ENCODE data around the gene NXPH4. TPM values are rescaled to one million over a fixed set of nuclear protein-coding genes. Genes with fewer than 3 reads are reported as not detected.

Gene NXPH4
- total RNA-seq, 1 donor from 2014 or later = 2.4 TPM

- no peak for DNase-seq (ENCODE audit: low read depth)
Observed at GRCh38 chr12:57202321-57202720, 14.3 kb upstream of the NXPH4 start.

GRCh38 chr12:57203201-57203600 lies 13.4 kb upstream of the NXPH4 start:
- DNase-seq (ENCODE audit: low read depth) = no peak

GRCh38 chr12:57203791-57204190 lies 12.8 kb upstream of the NXPH4 start:
- no peak for DNase-seq (ENCODE audit: low read depth)

- DNase-seq (ENCODE audit: low read depth) = no peak
Observed at GRCh38 chr12:57204454-57204853, 12.1 kb upstream of the NXPH4 start.

GRCh38 chr12:57205186-57205585 lies 11.4 kb upstream of the NXPH4 start:
- DNase-seq (ENCODE audit: low read depth) = no peak

GRCh38 chr12:57205931-57206330 lies 10.7 kb upstream of the NXPH4 start:
- DNase-seq (ENCODE audit: low read depth) = no peak

- DNase-seq (ENCODE audit: low read depth) = no peak
Observed at GRCh38 chr12:57207731-57208630, 8.6 kb upstream of the NXPH4 start.

- no peak for DNase-seq (ENCODE audit: low read depth)
Observed at GRCh38 chr12:57208631-57209282, 7.8 kb upstream of the NXPH4 start.

GRCh38 chr12:57209916-57210315 lies 6.7 kb upstream of the NXPH4 start:
- DNase-seq (ENCODE audit: low read depth) = no peak

- DNase-seq (ENCODE audit: low read depth) = no peak
Observed at GRCh38 chr12:57210461-57210860, 6.1 kb upstream of the NXPH4 start.

GRCh38 chr12:57210926-57211692 lies 5.5 kb upstream of the NXPH4 start:
- DNase-seq (ENCODE audit: low read depth) = no peak

GRCh38 chr12:57211791-57212700 lies 4.5 kb upstream of the NXPH4 start:
- DNase-seq (ENCODE audit: low read depth) = peak; percentile 47

- no peak for DNase-seq (ENCODE audit: low read depth)
Observed at GRCh38 chr12:57212701-57213057, 3.9 kb upstream of the NXPH4 start.

GRCh38 chr12:57213058-57213715 lies 3.4 kb upstream of the NXPH4 start:
- DNase-seq (ENCODE audit: low read depth) = peak; percentile 87

- no peak for DNase-seq (ENCODE audit: low read depth)
Observed at GRCh38 chr12:57213763-57214397, 2.7 kb upstream of the NXPH4 start.

GRCh38 chr12:57214398-57214781 lies 2.2 kb upstream of the NXPH4 start:
- peak; percentile 61 for DNase-seq (ENCODE audit: low read depth)

GRCh38 chr12:57215065-57215464 lies 1.5 kb upstream of the NXPH4 start:
- DNase-seq (ENCODE audit: low read depth) = no peak

- peak; percentile 78 for DNase-seq (ENCODE audit: low read depth)
Observed at GRCh38 chr12:57215668-57216013, 953 bp upstream of the NXPH4 start.

- DNase-seq (ENCODE audit: low read depth) = peak; percentile 16
Observed at GRCh38 chr12:57216921-57217879, 606 bp downstream of the NXPH4 start.

Data from myocyte (in vitro differentiated cells).